ENCODE data around the gene MSH5. TPM values are rescaled to one million over a fixed set of nuclear protein-coding genes. Genes with fewer than 3 reads are reported as not detected.

The MSH5 gene
- total and polyA plus RNA-seq, 2 of the 13 experiments (the other 11 are each of a cell fraction or from before 2014, with no cell fraction given) = 10.2 to 38.7 TPM

DNA sequence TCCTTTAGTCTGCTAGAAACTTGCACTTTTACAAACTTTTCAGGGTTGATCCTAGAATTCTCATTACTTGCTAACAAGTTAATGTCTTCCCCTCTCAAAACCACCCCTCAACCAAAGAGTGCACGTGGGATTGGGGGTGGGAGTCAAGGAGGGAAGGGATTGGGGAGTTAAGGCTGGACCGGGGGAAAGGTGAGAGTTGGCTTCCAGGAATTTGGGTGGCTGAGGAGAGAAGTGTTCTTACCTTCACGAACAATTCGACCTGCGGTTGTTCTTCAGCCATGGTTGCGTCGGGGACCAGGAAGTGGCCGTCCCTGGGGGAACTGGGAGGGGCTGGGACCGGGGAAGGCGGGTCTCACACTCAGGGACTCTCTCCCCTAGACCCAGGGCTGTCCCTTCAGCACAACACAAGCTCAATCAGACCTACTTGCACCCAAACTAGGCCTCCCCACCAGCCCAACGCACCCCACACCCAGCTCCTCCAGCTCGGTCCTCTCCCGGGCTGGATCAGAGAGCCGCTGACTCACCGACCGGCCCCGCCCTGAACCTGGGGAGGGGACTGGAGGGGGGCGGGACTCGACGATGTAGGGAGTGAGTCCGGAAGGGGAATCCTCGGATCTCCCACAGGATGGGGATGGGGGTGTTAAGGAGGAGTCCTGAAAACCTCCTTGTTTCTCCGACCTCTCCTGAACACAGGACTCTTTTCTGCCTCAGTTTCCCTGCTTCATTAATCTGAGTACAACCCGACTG, 3.6 kb upstream of the MSH5 start, which contains the start of gene CLIC1 (continued):
- TF ChIP-seq NR2F1 (CRISPR knock-in tag; IDR thresholded peaks at IDR 0.05) (no peak), RELA (CRISPR knock-in tag; IDR thresholded peaks at IDR 0.05) (no peak), ISL2 (CRISPR knock-in tag; IDR thresholded peaks at IDR 0.05) (peak; percentile 19; the same call in 1 of the 2 replicates), U2AF1 (optimal IDR thresholded peaks at IDR 0.05; ENCODE audit: low read depth, low read length) (no peak), ZNF615 (CRISPR knock-in tag; IDR thresholded peaks at IDR 0.05; ENCODE audit: borderline replicate concordance) (no peak), HNRNPLL (IDR thresholded peaks at IDR 0.05; ENCODE audit: low read depth, low read length, poor library complexity, severe bottlenecking) (peak; percentile 57), ZNF138 (CRISPR knock-in tag; IDR thresholded peaks at IDR 0.05; ENCODE audit: low read depth) (no peak), HMGA1 (CRISPR knock-in tag; conservative IDR thresholded peaks at IDR 0.05) (no peak), CBX5 (CRISPR knock-in tag; IDR thresholded peaks at IDR 0.05; ENCODE audit: borderline replicate concordance) (peak; percentile 83), RBM22 (optimal IDR thresholded peaks at IDR 0.05; ENCODE audit: low read length) (no peak), MED8 (CRISPR knock-in tag; IDR thresholded peaks at IDR 0.05; ENCODE audit: insufficient replicate concordance) (peak; percentile 69), KLF9 (CRISPR knock-in tag; IDR thresholded peaks at IDR 0.05; ENCODE audit: low read depth) (peak; percentile 53), ZNF446 (CRISPR knock-in tag; IDR thresholded peaks at IDR 0.05) (peak; percentile 48; the same call in 1 of the 2 replicates)
- TF ChIP-seq, protein P1, sequence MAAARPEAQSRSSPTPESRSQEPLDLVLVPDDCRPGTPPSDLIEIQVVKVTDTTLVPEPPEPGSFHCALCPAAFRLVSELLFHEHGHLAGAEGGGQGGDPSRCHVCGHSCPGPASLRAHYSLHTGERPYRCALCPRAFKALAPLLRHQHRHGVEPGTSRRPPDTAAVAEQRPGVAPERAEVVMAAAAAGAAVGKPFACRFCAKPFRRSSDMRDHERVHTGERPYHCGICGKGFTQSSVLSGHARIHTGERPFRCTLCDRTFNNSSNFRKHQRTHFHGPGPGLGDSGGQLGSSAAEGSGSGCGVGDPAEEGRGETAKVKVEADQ (CRISPR knock-in tag; IDR thresholded peaks at IDR 0.05; ENCODE audit: borderline replicate concordance) = no peak
- TF ChIP-seq, protein P2, sequence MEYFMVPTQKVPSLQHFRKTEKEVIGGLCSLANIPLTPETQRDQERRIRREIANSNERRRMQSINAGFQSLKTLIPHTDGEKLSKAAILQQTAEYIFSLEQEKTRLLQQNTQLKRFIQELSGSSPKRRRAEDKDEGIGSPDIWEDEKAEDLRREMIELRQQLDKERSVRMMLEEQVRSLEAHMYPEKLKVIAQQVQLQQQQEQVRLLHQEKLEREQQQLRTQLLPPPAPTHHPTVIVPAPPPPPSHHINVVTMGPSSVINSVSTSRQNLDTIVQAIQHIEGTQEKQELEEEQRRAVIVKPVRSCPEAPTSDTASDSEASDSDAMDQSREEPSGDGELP (IDR thresholded peaks at IDR 0.05; ENCODE audit: borderline replicate concordance, low read depth) = peak; percentile 37; the same call in 1 of the 2 replicates
- TF ChIP-seq, protein P3, sequence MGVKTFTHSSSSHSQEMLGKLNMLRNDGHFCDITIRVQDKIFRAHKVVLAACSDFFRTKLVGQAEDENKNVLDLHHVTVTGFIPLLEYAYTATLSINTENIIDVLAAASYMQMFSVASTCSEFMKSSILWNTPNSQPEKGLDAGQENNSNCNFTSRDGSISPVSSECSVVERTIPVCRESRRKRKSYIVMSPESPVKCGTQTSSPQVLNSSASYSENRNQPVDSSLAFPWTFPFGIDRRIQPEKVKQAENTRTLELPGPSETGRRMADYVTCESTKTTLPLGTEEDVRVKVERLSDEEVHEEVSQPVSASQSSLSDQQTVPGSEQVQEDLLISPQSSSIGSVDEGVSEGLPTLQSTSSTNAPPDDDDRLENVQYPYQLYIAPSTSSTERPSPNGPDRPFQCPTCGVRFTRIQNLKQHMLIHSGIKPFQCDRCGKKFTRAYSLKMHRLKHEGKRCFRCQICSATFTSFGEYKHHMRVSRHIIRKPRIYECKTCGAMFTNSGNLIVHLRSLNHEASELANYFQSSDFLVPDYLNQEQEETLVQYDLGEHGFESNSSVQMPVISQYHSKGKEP (CRISPR knock-in tag; IDR thresholded peaks at IDR 0.05) = no peak
- TF ChIP-seq, protein P4, sequence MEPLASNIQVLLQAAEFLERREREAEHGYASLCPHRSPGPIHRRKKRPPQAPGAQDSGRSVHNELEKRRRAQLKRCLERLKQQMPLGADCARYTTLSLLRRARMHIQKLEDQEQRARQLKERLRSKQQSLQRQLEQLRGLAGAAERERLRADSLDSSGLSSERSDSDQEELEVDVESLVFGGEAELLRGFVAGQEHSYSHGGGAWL (CRISPR knock-in tag; IDR thresholded peaks at IDR 0.05) = peak; percentile 63; the same call in 1 of the 2 replicates
- TF ChIP-seq, protein P5, sequence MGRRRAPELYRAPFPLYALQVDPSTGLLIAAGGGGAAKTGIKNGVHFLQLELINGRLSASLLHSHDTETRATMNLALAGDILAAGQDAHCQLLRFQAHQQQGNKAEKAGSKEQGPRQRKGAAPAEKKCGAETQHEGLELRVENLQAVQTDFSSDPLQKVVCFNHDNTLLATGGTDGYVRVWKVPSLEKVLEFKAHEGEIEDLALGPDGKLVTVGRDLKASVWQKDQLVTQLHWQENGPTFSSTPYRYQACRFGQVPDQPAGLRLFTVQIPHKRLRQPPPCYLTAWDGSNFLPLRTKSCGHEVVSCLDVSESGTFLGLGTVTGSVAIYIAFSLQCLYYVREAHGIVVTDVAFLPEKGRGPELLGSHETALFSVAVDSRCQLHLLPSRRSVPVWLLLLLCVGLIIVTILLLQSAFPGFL (CRISPR knock-in tag; IDR thresholded peaks at IDR 0.05) = no peak
- TF ChIP-seq, protein P6, sequence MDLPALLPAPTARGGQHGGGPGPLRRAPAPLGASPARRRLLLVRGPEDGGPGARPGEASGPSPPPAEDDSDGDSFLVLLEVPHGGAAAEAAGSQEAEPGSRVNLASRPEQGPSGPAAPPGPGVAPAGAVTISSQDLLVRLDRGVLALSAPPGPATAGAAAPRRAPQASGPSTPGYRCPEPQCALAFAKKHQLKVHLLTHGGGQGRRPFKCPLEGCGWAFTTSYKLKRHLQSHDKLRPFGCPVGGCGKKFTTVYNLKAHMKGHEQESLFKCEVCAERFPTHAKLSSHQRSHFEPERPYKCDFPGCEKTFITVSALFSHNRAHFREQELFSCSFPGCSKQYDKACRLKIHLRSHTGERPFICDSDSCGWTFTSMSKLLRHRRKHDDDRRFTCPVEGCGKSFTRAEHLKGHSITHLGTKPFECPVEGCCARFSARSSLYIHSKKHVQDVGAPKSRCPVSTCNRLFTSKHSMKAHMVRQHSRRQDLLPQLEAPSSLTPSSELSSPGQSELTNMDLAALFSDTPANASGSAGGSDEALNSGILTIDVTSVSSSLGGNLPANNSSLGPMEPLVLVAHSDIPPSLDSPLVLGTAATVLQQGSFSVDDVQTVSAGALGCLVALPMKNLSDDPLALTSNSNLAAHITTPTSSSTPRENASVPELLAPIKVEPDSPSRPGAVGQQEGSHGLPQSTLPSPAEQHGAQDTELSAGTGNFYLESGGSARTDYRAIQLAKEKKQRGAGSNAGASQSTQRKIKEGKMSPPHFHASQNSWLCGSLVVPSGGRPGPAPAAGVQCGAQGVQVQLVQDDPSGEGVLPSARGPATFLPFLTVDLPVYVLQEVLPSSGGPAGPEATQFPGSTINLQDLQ (CRISPR knock-in tag; IDR thresholded peaks at IDR 0.05) = no peak
- TF ChIP-seq, protein P7, sequence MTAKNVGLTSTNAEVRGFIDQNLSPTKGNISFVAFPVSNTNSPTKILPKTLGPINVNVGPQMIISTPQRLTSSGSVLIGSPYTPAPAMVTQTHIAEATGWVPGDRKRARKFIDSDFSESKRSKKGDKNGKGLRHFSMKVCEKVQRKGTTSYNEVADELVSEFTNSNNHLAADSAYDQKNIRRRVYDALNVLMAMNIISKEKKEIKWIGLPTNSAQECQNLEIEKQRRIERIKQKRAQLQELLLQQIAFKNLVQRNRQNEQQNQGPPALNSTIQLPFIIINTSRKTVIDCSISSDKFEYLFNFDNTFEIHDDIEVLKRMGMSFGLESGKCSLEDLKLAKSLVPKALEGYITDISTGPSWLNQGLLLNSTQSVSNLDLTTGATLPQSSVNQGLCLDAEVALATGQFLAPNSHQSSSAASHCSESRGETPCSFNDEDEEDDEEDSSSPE (CRISPR knock-in tag; IDR thresholded peaks at IDR 0.05) = no peak; the same call in none of the 2 replicates

Measured in HepG2 (cell line).